K562 (cell line): ENCODE data around the gene COL9A3. TPM values are rescaled to one million over a fixed set of nuclear protein-coding genes. Genes with fewer than 3 reads are reported as not detected.

ENCODE experiments used
- ARID2 ChIP-seq: fragments of 450-650 bp; IDR thresholded peaks from 2 replicates; pipeline ENCODE4 v1.6.1; 2017; ENCODE audit warnings: antibody characterized with exemption, mild to moderate bottlenecking
- ASH1L ChIP-seq: fragments of 450-650 bp; IDR thresholded peaks from 2 replicates; pipeline ENCODE4 v1.6.1; 2018; ENCODE audit warnings: borderline replicate concordance, mild to moderate bottlenecking, low read depth; ENCODE audit not compliant: partially characterized antibody
- CEBPZ ChIP-seq: fragments of 150-350 bp; IDR thresholded peaks from 2 replicates; pipeline ENCODE4 v1.6.1; 2014; ENCODE audit warnings: low read depth, mild to moderate bottlenecking, low read length, borderline replicate concordance
- E2F5 ChIP-seq: sonication (generic); formaldehyde crosslinking; IDR thresholded peaks from 2 replicates; pipeline ENCODE4 v1.8.0; 2022; ENCODE audit warnings: mild to moderate bottlenecking, missing genetic modification reagents
- ELF2 ChIP-seq: fragments of 250-450 bp; sonication (Bioruptor Pico); IDR thresholded peaks from 2 replicates; pipeline ENCODE4 v1.5.0; 2021; ENCODE audit warnings: mild to moderate bottlenecking
- HEY1 ChIP-seq: fragments of 250-450 bp; sonication (Bioruptor Pico); IDR thresholded peaks from 2 replicates; pipeline ENCODE4 v1.5.0; 2020; ENCODE audit warnings: mild to moderate bottlenecking, moderate library complexity, borderline replicate concordance
- KLF6 ChIP-seq: fragments of 250-450 bp; sonication (Bioruptor Pico); IDR thresholded peaks from 2 replicates; pipeline ENCODE4 v1.4.0; 2020; ENCODE audit warnings: mild to moderate bottlenecking, moderate library complexity, borderline replicate concordance
- MCM2 ChIP-seq: fragments of 450-650 bp; IDR thresholded peaks from 2 replicates; pipeline ENCODE4 v1.6.1; 2017; ENCODE audit warnings: low read depth, mild to moderate bottlenecking
- OTX1 ChIP-seq: fragments of 450-650 bp; formaldehyde crosslinking; IDR thresholded peaks from 2 replicates; pipeline ENCODE4 v1.4.0; 2022; ENCODE audit warnings: mild to moderate bottlenecking
- POLR2A ChIP-seq: fragments of 450-650 bp; conservative IDR thresholded peaks from 2 replicates; pipeline ENCODE4 v1.6.1; 2016
- POLR2H ChIP-seq: IDR thresholded peaks from 2 replicates; pipeline ENCODE4 v1.6.1; 2016; ENCODE audit warnings: missing genetic modification characterization, low read depth, mild to moderate bottlenecking, control low read depth, missing compliant biosample characterization, moderate library complexity
- POLR3G ChIP-seq: IDR thresholded peaks from 2 replicates; pipeline ENCODE4 v1.6.1; 2011; ENCODE audit not compliant: insufficient read length, insufficient replicate concordance; ENCODE audit errors: extremely low read depth
- RBFOX2 ChIP-seq: fragments of 200-400 bp; formaldehyde crosslinking; IDR thresholded peaks from 2 replicates; pipeline ENCODE4 v1.6.1; 2017; ENCODE audit warnings: low read depth, mild to moderate bottlenecking, low read length, moderate library complexity
- SIX5 ChIP-seq, 2 experiments: IDR thresholded peaks; 2 replicates each; pipeline ENCODE4 v1.6.1; 2011; ENCODE audit warnings: low read length in 2 of 2, borderline replicate concordance in 1 of 2, low read depth in 1 of 2, mild to moderate bottlenecking in 1 of 2, moderate library complexity in 1 of 2; ENCODE audit not compliant: insufficient read depth in 1 of 2
- SRF ChIP-seq, 2 experiments: fragments of 250-450, 450-650 bp in 1 of 2; sonication (Bioruptor Pico) in 1 of 2; sonication (generic) in 1 of 2; formaldehyde crosslinking; IDR thresholded peaks; 2 replicates each; pipeline versions ENCODE4 v1.5.0 to v1.5.1; 2020 to 2022; ENCODE audit warnings: mild to moderate bottlenecking in 1 of 2, missing genetic modification reagents in 1 of 2
- SUPT5H ChIP-seq: fragments of 450-650 bp; IDR thresholded peaks from 2 replicates; pipeline ENCODE4 v1.6.1; 2016
- THAP12 ChIP-seq: fragments of 250-450 bp; sonication (Bioruptor Pico); IDR thresholded peaks from 2 replicates; pipeline ENCODE4 v1.9.0; 2021; ENCODE audit warnings: mild to moderate bottlenecking, inconsistent platforms
- YBX1 ChIP-seq: fragments of 450-650 bp; IDR thresholded peaks from 2 replicates; pipeline ENCODE4 v1.7.1; 2016; ENCODE audit warnings: mild to moderate bottlenecking
- ZNF778 ChIP-seq: fragments of 450-650 bp; formaldehyde crosslinking; IDR thresholded peaks from 2 replicates; pipeline ENCODE4 v1.4.0; 2020; ENCODE audit warnings: mild to moderate bottlenecking, moderate library complexity
- polyA plus RNA-seq, 8 experiments: library from polyadenylated mRNA; depleted of rRNA in 4 of 8; stranded (reverse) in 5 of 8; unstranded in 3 of 8; fragments of >200 nt; fragmentation: Nextera tagmentation in 2 of 8; fragmentation: Illumina TruSeq in 1 of 8; extraction: Ambion mirVana in 2 of 8; extraction: Trizol in 1 of 8; gene quantifications; 2 replicates each; pipeline versions ENCODE4 v1.2.1 to v1.2.3, GENCODE V29; 2011 to 2014; ENCODE audit warnings: inconsistent platforms in 1 of 8, missing spikeins in 1 of 8
- total RNA-seq, 7 experiments: library from RNA; depleted of rRNA in 6 of 7; stranded (reverse); fragments of >200 nt in 6 of 7; fragmentation: Illumina TruSeq in 2 of 7; extraction: Trizol in 2 of 7; gene quantifications; 2 replicates each; pipeline versions ENCODE4 v1.2.1 to v1.2.3, GENCODE V29; 2011 to 2021; ENCODE audit warnings: low replicate concordance in 1 of 7
- TF ChIP-seq, protein P1 (sequence below): fragments of 250-450 bp; sonication (Bioruptor Pico); IDR thresholded peaks from 2 replicates; pipeline ENCODE4 v1.4.0; 2020; ENCODE audit warnings: mild to moderate bottlenecking

The COL9A3 gene
- total and polyA plus RNA-seq, 9 of the 15 experiments (the other 6 are each of a cell fraction or from before 2014, with no cell fraction given) = 0.14 to 3.6 (median 0.88) TPM; not detected in 1

- TF ChIP-seq SIX5 (IDR thresholded peaks at IDR 0.05; ENCODE audit: borderline replicate concordance in 1 of 2, insufficient read depth in 1 of 2, low read depth in 1 of 2, low read length in 2 of 2) (no peak), ASH1L (no peak), ZNF778 (CRISPR knock-in tag) (no peak), YBX1 (no peak), MCM2 (no peak), E2F5 (CRISPR knock-in tag) (no peak), SRF (CRISPR knock-in tag; IDR thresholded peaks at IDR 0.05) (peak in 1 of 2 experiments; percentile 32; a peak in 1 of 4 replicates), SUPT5H (peak; percentile 92), POLR2H (tag) (no peak; the same call in none of the 2 replicates), POLR2A (peak; percentile 93), OTX1 (CRISPR knock-in tag) (no peak), CEBPZ (no peak), ARID2 (no peak), HEY1 (no peak), KLF6 (0 out of 2 replicates have a peak, but pooled peaks have one; percentile 45), THAP12 (CRISPR knock-in tag) (peak; percentile 78; the same call in 1 of the 2 replicates), ELF2 (0 out of 2 replicates have a peak, but pooled peaks have one; percentile 47), RBFOX2 (peak; percentile 90), POLR3G (no peak)
- TF ChIP-seq, protein P1, sequence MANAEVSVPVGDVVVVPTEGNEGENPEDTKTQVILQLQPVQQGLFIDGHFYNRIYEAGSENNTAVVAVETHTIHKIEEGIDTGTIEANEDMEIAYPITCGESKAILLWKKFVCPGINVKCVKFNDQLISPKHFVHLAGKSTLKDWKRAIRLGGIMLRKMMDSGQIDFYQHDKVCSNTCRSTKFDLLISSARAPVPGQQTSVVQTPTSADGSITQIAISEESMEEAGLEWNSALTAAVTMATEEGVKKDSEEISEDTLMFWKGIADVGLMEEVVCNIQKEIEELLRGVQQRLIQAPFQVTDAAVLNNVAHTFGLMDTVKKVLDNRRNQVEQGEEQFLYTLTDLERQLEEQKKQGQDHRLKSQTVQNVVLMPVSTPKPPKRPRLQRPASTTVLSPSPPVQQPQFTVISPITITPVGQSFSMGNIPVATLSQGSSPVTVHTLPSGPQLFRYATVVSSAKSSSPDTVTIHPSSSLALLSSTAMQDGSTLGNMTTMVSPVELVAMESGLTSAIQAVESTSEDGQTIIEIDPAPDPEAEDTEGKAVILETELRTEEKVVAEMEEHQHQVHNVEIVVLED (CRISPR knock-in tag) = 0 out of 2 replicates have a peak, but pooled peaks have one; percentile 21
These were observed 22.7 kb upstream of the COL9A3 start (continued) for GRCh38 chr20:62794007-62794724.
